Lung (tissue), 12 donors: ENCODE data around the gene PLEKHA6. TPM values are rescaled to one million over a fixed set of nuclear protein-coding genes. Genes with fewer than 3 reads are reported as not detected.

Source experiments
- ATAC-seq: fragments of 200-7000 bp; cut with Tn5 transposase; one replicate; pipeline ENCODE4 v1.9.1; 2020; ENCODE audit warnings: moderate number of reproducible peaks; ENCODE audit not compliant: insufficient read depth, low FRiP score
- DNase-seq, 3 donors: peaks; one replicate each; pipeline ENCODE4 v3.0.0-alpha.2; 2013 to 2017
- H3K27ac ChIP-seq, 2 donors: one replicate each; pipeline ENCODE4 v1.5.1; 2013; ENCODE audit warnings: mild to moderate bottlenecking in 2 of 2, moderate library complexity in 2 of 2, control low read depth in 1 of 2, inconsistent platforms in 1 of 2, low read depth in 1 of 2, low read length in 1 of 2
- H3K27me3 ChIP-seq, 3 donors: one replicate each; pipeline ENCODE4 v1.5.1; 2013; ENCODE audit warnings: low read length in 2 of 3; ENCODE audit not compliant: control insufficient read depth in 3 of 3, insufficient read depth in 3 of 3
- H3K36me3 ChIP-seq, 4 donors: one replicate each; pipeline ENCODE4 v1.5.1; 2013; ENCODE audit warnings: low read length in 4 of 4, mild to moderate bottlenecking in 1 of 4, moderate library complexity in 1 of 4; ENCODE audit not compliant: control insufficient read depth in 4 of 4, insufficient read depth in 4 of 4
- H3K4me1 ChIP-seq, 5 donors: one replicate each; pipeline ENCODE4 v1.5.1; 2013; ENCODE audit warnings: low read length in 5 of 5, mild to moderate bottlenecking in 2 of 5, moderate library complexity in 1 of 5; ENCODE audit not compliant: control insufficient read depth in 5 of 5, insufficient read depth in 5 of 5
- H3K4me3 ChIP-seq: one replicate; pipeline ENCODE4 v1.5.1; 2013; ENCODE audit warnings: mild to moderate bottlenecking, control low read depth, moderate library complexity
- H3K9ac ChIP-seq, 2 donors: one replicate each; pipeline ENCODE4 v1.5.1; 2013; ENCODE audit warnings: low read length in 2 of 2, control low read depth in 1 of 2; ENCODE audit not compliant: insufficient read depth in 1 of 2
- H3K9me3 ChIP-seq, 4 donors: one replicate each; pipeline ENCODE4 v1.5.1; 2013; ENCODE audit warnings: low read length in 3 of 4, mild to moderate bottlenecking in 1 of 4, moderate library complexity in 1 of 4; ENCODE audit not compliant: control insufficient read depth in 4 of 4, insufficient read depth in 3 of 4
- CTCF ChIP-seq: IDR thresholded peaks from 2 replicates; pipeline ENCODE4 v1.5.1; 2012; ENCODE audit warnings: mild to moderate bottlenecking; ENCODE audit errors: control extremely low read depth, extremely low read depth
- WGBS, 2 donors: extraction: QIAGEN DNeasy Blood & Tissue Kit; methylation state at CpG; one replicate each; pipeline ENCODE4 v1.1.7; 2013; 5-methylcytosine and 5-hydroxymethylcytosine counted together
- polyA plus RNA-seq, 2 donors: library from polyadenylated mRNA; stranded (reverse); fragments of 200-250 nt; gene quantifications; one replicate each; pipeline ENCODE4 v1.2.1, GENCODE V29; 2013
- total RNA-seq, 2 donors: library from RNA; depleted of rRNA in 1 of 2; stranded (reverse); fragments of >200 nt in 1 of 2; gene quantifications; one replicate each; pipeline ENCODE4 v1.2.1, GENCODE V29; 2014 to 2021
- donor health status: control.
- donor health status: control.
- donor health status: Bipolar disorder and iron deficiency.
- donor health status: healthy.
- donor health status: DM: yes; HTN: yes; CAD: no.

The PLEKHA6 gene
- total and polyA plus RNA-seq, 4 donors = 0.88 to 10.5 (median 3.3) TPM

GRCh38 chr1:204278958-204279357 is 80.8 kb downstream of the PLEKHA6 start:
- Histone ChIP-seq H3K4me1 (peaks cover 0 to 89% (median 56%) of the 10 kb centered on the region in 5 donors), H3K9me3 (peaks cover 0 to 4% (median 0%) of the 10 kb centered on the region in 4 donors), H3K4me3 (no peak overlapping the region), H3K9ac (no peak overlapping the region), H3K27ac (no peak overlapping the region), H3K36me3 (no peaks in the 10 kb centered on the region), H3K27me3 (no peaks in the 10 kb centered on the region)
- ATAC-seq (no peak), DNase-seq (peak; percentile 44 to 65 (median 60))
- no peak for TF ChIP-seq CTCF
- WGBS, 2 donors = 21 to 38% methylated on average over 4 of the region's 4 CpGs

GRCh38 chr1:204278251-204278650 is 81.5 kb downstream of the PLEKHA6 start:
- Histone ChIP-seq H3K27me3 (no peaks in the 10 kb centered on the region), H3K9me3 (peaks cover 0 to 4% (median 0%) of the 10 kb centered on the region in 4 donors), H3K4me1 (peaks cover 0 to 82% (median 54%) of the 10 kb centered on the region in 5 donors), H3K9ac (peak overlapping the region in 1 of 2 donors; percentile 1), H3K27ac (no peak overlapping the region), H3K4me3 (no peak overlapping the region), H3K36me3 (no peaks in the 10 kb centered on the region)
- DNase-seq (peak; percentile 70 to 86 (median 82)), ATAC-seq (no peak)
- TF ChIP-seq CTCF = no peak
- 53 to 54% methylated on average over 4 of the region's 4 CpGs for WGBS, 2 donors

- Histone ChIP-seq H3K9me3 (peaks cover 0 to 4% (median 0%) of the 10 kb centered on the region in 4 donors), H3K4me3 (no peak overlapping the region), H3K4me1 (peaks cover 0 to 76% (median 51%) of the 10 kb centered on the region in 5 donors), H3K9ac (peak overlapping the region in 1 of 2 donors; percentile 1), H3K27ac (no peak overlapping the region), H3K36me3 (no peaks in the 10 kb centered on the region), H3K27me3 (no peaks in the 10 kb centered on the region)
- 64 to 75% methylated on average over 14 of the region's 14 CpGs for WGBS, 2 donors
- TF ChIP-seq CTCF = no peak
- ATAC-seq (no peak), DNase-seq (peak; percentile 78 to 90 (median 88))
Observed at GRCh38 chr1:204277563-204278219, 82.0 kb downstream of the PLEKHA6 start.
